NCI-H524 (cell line): ENCODE measurements around the gene MBD5.
"Not testable (repeated sequence)": the region's sequence is repeated elsewhere in the genome, so short reads cannot be mapped to it uniquely, and the experiment has no call there.

ENCODE experiments used
- DNase-seq, 2 experiments: peaks; one replicate each; lab custom pipeline; 2025; lab: John Stamatoyannopoulos, UW

Gene MBD5

GRCh38 chr2:148021059-148021861 is at the start of gene MBD5:
Gene MBD5 (plus strand): TSS chr2:148021091.
- DNase-seq, result peak; percentile 52 to 72

DNA sequence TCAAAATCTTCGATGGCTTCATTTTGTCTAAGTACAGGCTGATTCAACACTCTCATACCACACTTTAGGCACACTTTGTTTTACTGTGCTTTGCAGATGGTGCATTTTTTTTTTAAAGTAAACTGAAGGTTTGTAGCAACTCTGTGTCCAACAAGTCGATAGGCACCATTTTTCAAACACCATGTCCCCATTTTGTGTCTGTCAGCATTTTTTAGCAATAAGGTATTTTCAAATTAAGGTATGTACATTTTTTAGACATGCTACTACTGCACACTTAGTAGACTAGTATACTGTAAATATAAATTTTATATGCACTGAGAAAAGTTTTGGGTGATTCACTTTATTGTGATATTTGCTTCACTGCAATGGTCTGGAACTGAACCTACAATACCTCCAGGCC is 44.8 kb upstream of the MBD5 start:
- no peak for DNase-seq

- no peak for DNase-seq
These were observed 43.2 kb upstream of the MBD5 start for GRCh38 chr2:147977679-147978078.

GRCh38 chr2:147980940-147981528 is 39.9 kb upstream of the MBD5 start:
- no peak for DNase-seq

- DNase-seq, result no peak
These were observed 31.8 kb upstream of the MBD5 start for GRCh38 chr2:147989102-147989501.

DNA sequence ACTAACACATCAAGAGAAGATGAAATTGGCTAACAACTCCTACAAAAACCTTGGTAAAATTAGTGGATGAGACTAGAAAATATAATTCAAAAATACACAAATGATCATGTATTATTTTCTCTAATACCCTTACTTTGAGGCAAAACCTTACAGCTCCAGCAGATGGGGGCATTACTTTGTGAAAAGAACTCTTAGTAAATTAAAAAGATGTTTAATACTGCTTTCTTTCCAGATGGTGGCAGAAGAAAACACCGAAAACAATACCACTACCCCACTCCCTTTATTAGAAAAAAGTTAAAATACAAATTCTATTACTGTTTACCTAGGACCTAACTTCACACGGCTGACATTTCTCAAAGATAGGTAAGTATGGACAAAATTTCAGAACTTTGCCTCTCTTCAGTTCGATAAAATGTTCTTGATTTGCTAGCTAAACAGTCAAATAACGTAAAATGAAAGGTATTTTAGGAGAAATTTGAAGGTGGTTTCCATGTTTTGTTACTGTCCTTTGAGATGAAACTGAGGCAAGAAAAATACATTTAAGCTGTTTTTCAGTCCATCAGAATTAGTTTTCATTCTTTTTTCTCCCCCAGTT is 31.0 kb upstream of the MBD5 start:
- DNase-seq, result peak; percentile 0 to 51

DNA sequence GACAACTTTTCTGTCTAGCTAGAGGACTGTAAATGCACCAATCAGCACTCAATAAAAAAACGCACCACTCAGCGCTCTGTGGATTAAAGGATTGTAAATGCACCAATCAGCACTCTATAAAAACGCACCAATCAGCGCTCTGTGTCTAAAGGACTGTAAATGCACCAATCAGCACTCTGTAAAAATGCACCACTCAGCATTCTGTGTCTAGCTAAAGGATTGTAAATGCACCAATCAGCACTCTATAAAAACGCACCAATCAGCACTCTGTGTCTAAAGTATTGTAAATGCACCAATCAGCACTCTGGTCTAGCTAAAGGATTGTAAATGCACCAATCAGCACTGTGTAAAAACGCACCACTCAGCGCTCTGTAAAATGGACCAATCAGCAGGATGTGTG is 25.9 kb upstream of the MBD5 start:
- DNase-seq, result not testable (repeated sequence)

DNA sequence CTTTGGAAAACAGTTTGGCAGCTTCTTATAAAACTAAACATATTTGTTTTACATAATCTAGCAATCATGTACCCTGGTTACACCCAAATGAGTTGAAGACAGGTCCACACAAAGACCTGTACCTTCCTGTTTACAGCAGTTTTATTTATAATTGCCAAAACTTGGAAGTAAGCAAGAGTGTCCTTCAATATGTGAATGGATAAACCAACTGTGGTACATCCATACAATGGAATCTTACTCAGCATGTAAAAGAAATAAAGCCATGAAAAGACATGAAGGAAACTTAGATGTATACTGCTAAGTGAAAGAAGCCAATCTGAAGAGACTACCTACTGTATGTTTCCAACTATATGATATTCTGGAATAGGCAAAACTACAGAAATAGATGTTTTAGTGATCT is 24.1 kb upstream of the MBD5 start:
- no peak for DNase-seq

DNA sequence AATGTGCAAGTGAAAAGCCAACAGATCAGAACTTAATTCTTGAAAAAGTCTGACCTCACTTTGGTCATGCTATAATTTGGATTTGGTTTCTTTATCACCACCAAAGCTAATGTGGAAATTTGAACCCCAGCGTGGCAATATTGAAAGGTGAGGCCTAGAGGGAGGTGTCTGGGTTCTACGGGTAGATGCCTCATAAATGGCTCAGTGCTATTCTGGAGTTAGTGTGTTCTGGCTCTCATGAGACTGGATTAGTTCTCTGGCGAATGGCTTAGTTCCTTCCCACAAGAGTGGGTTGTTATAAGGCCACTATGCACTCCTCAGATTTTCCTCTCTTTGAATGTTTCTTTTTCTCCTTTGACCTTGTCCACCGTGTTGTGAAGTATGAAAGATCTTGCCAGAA is 22.7 kb upstream of the MBD5 start:
- no peak for DNase-seq

DNA sequence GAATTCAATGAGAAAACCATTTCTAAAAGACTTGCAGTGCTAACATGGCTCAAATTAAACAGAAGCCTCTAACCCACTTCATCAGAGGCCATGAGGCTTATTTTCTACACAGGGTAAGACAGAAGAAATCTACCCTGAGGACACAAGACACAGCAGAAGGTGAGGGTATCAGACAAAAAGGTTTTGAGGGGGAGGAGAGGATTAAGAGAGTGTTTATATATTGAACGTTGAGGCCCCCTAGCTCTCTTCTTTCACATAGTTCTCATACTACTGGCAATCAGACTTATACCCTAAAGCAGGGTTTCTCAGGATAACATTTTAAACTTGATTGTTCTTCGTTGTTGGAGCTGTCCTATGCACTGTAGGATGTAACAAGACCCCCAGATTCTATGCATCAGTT is 21.8 kb upstream of the MBD5 start:
- DNase-seq, result peak in 1 of 2 experiments; percentile 8

DNA sequence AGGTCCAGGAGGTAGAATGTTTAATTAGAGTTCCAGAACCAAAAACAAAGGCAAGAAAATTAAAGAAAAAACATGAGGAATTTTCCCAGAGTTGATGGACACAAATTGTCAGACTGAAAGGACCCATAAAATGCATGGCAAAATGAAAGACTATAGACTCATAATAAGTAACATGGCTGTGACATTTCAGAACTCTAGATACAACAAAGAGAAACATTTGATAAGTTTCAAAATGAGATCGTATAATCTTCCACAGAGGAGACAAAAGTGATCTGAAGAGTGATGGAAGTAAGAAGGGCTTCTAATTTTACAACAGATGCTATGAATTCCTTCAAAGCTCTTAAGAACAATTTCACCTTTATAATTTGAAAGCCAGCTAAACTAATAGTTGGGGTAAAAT is 20.8 kb upstream of the MBD5 start:
- DNase-seq, result no peak

DNA sequence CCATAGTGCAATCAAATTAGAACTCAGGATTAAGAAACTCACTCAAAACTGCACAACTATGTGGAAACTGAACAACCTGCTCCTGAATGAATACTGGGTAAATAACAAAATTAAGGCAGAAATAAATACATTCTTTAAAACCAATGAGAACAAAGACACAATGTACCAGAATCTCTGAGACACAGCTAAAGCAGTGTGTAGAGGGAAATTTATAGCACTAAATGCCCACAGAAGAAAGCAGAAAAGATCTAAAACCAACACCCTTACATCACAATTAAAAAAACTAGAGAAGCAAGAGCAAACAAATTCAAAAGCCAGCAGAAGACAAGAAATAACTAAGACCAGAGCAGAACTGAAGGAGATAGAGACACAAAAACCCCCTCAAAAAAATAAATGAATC is 18.5 kb upstream of the MBD5 start:
- not testable (repeated sequence) for DNase-seq

DNA sequence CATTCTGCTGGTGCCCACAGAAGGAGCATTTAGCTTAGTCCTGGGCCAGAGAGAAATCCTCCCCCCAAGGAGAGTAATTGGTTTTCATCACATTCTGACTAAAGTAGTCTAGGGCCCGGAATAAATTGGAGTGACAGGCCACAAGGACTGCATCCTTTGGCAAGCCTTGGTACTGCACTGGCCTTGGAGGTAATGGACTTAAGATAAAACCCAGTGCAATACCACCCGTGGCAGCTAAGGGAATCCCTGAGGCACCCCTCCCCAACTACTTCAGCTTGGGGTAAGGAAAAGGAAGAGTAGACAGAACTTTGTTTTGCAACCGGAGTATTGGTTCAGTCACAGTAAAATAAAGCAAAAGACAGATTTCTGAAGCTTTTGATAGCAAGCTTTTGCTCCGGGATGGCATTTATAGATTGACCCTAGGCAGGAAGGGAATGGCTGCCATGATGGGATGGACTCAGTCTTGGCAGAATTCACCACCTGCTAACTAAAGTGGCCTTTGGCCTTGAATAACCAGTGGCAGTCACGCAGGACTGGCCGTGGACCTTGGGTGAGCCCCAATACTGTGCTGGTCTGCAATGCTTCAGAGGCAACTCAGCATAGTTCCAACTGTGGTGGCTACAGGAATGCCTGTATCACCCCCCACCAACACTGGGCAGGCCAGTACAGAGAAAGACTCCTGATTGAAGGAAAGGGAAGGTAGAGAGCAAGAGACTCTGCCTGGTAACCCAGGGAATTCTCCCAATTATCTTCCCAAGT is 14.5 kb upstream of the MBD5 start:
- DNase-seq, result no peak

GRCh38 chr2:148007219-148007900 is 13.5 kb upstream of the MBD5 start:
- DNase-seq, result no peak

GRCh38 chr2:148008411-148008810 is 12.5 kb upstream of the MBD5 start:
- DNase-seq, result not testable (repeated sequence)

- DNase-seq, result no peak
These were observed 7.0 kb upstream of the MBD5 start for GRCh38 chr2:148013876-148014275.

- no peak for DNase-seq
These were observed 6.3 kb upstream of the MBD5 start for GRCh38 chr2:148014616-148015015.

DNA sequence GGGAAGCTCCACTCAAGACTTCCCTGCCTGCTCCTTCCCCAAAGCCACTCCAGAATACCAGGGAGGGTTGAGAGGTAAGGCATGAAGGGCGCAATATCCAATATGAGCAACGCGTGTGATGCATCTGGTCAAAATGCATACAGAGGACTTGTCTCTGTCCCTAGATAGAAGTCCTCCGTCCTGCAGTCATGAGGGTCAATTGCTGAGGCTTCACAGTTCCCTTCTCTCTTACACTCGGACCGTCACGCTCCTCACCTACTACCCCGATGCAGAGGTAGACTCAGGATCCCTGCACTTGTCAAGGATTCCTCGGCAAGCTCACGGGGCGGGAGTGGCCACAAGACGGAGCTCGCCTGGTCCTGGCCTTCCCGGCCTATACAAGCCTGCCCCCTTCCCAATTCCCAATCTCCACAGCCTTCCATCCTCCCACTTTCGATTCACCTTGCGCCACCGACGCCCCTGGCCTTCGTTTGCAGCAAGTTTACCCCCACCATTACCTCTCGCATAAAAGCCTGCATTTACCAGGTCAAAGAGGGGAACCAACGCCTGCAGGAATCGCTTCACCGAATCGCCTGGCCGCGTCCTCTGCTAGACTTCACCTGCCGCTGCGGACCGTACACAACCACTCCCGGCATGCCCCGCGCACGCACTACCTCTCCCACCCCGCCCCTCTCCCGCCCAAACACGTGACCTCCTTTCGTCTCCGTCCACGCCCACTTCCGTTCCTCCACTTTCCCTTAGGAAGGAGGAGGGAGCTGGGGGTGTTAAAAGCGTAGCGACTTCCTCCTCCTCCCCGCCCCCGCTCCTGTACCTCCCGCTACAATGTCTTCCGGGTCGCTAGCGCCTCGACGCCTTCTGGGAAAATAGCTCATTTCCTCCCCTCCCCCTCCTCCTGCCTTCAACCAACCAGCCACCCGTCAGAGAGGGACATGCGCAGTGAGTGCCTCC is 506 bp upstream of the MBD5 start, which contains the start of gene ORC4:
TSS of gene ORC4 (minus strand) at position 627 of the 948 bp plus-strand sequence. CDS start 44,779 bp downstream, outside the sequence.
- peak; percentile 98 to 99 for DNase-seq

- peak in 1 of 2 experiments; percentile 31 for DNase-seq
These were observed 995 bp downstream of the MBD5 start for GRCh38 chr2:148021886-148022285.

DNA sequence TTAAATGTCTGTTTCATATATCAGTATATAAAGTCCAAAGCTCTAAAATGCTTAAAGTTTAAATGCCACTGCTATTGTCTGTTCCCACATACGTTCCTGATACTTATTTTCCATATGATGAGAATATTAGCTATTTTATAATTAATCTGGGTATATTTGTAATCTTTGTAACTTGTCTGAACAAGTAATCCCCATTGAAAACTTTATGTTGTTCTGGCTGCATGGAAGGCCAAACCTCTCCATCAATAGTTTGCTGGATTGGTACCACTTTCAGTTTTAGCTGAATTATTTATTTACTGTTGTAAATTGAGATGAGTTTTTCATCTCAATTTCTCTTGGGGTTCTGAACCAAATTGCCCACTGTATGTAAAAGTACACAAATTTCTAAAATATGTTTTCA is 1.5 kb downstream of the MBD5 start:
- DNase-seq, result no peak

DNA sequence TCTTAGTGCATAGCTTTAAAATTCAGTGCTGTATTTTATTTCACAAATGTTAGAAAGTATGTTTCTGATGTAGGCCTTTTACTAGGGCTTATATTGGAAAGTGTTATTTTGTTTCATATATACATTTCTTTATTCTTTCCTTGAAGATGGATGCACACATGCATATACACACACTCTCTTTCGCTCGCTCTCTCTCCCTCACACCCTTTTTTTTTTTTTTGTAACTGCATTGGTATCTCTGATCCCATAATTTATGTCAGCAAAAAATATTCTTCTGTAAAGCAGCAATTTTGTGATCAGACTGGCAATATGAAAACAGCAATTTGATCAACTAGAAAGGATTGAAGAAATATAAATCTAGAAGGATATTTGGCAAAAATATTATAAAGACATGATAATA is 2.0 kb downstream of the MBD5 start:
- no peak for DNase-seq
